Neural crest cell (in vitro differentiated cells): ENCODE measurements around the gene TULP4. TPM values are rescaled to one million over a fixed set of nuclear protein-coding genes. Genes with fewer than 3 reads are reported as not detected.

Source experiments
- DNase-seq: peaks from one replicate; pipeline ENCODE4 v3.0.0; 2021; ENCODE audit warnings: low read depth, mixed read lengths, low spot score
- H3K27ac Mint-ChIP-seq: one replicate; pipeline ENCODE4 v1.8.0; 2021; ENCODE audit warnings: mild to moderate bottlenecking, mixed read lengths; ENCODE audit not compliant: unreplicated experiment
- H3K27me3 Mint-ChIP-seq: 2 replicates; pipeline ENCODE4 v1.8.0; 2021; ENCODE audit warnings: low read depth, mild to moderate bottlenecking, mixed read lengths
- H3K36me3 Mint-ChIP-seq: 2 replicates; pipeline ENCODE4 v1.8.0; 2021; ENCODE audit warnings: low read depth, mild to moderate bottlenecking, mixed read lengths
- H3K4me1 Mint-ChIP-seq: 2 replicates; pipeline ENCODE4 v1.8.0; 2021; ENCODE audit warnings: mixed read lengths
- H3K4me3 Mint-ChIP-seq: one replicate; pipeline ENCODE4 v1.8.0; 2021; ENCODE audit warnings: mild to moderate bottlenecking, mixed read lengths
- H3K9me3 Mint-ChIP-seq: 2 replicates; pipeline ENCODE4 v1.8.0; 2021; ENCODE audit warnings: mixed read lengths
- total RNA-seq: library from RNA; stranded (reverse); gene quantifications from 2 replicates; pipeline ENCODE4 v1.2.1, GENCODE V29; 2021
- TF ChIP-seq, protein P1 (sequence below): fragments of 200-600 bp; sonication (generic); conservative IDR thresholded peaks from 2 replicates; pipeline ENCODE4 v1.5.0; 2021; ENCODE audit warnings: antibody characterized with exemption, mild to moderate bottlenecking

The TULP4 gene
- total RNA-seq, 1 donor from 2014 or later, result 115 TPM

GRCh38 chr6:158492881-158493280 lies 180.6 kb downstream of the TULP4 start:
- DNase-seq, result no peak
- TF ChIP-seq, protein P1, sequence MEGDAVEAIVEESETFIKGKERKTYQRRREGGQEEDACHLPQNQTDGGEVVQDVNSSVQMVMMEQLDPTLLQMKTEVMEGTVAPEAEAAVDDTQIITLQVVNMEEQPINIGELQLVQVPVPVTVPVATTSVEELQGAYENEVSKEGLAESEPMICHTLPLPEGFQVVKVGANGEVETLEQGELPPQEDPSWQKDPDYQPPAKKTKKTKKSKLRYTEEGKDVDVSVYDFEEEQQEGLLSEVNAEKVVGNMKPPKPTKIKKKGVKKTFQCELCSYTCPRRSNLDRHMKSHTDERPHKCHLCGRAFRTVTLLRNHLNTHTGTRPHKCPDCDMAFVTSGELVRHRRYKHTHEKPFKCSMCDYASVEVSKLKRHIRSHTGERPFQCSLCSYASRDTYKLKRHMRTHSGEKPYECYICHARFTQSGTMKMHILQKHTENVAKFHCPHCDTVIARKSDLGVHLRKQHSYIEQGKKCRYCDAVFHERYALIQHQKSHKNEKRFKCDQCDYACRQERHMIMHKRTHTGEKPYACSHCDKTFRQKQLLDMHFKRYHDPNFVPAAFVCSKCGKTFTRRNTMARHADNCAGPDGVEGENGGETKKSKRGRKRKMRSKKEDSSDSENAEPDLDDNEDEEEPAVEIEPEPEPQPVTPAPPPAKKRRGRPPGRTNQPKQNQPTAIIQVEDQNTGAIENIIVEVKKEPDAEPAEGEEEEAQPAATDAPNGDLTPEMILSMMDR, result no peak
- no peaks in the 10 kb centered on the region for H3K9me3 Mint-ChIP-seq
- no peak overlapping the region for H3K27ac Mint-ChIP-seq
- peaks cover 20% of the 10 kb centered on the region for H3K36me3 Mint-ChIP-seq
- no peaks in the 10 kb centered on the region for H3K27me3 Mint-ChIP-seq
- no peak overlapping the region for H3K4me3 Mint-ChIP-seq
- H3K4me1 Mint-ChIP-seq, result no peaks in the 10 kb centered on the region

DNA sequence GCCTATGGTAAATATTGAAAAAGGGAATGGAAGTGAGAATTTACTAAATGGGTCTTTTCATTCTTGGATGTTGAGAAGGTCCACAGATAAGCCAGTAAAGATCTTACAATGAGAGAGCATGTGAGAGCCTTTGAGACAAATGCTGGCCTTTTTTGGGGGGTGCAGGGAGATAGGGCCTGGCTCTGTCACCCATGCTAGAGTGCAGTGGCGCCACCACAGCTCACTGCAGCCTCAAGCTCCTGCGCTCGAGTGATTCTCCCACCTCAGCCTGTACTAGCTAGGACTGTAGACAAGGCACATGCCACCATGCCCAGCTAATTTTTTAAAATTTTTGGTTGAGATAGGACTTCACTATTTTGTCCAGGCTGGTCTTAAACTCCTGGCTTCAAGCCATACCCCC lies 184.4 kb downstream of the TULP4 start:
- Mint-ChIP-seq H3K27me3 (no peaks in the 10 kb centered on the region), H3K36me3 (peaks cover 22% of the 10 kb centered on the region), H3K4me3 (no peak overlapping the region), H3K27ac (no peak overlapping the region), H3K4me1 (no peaks in the 10 kb centered on the region), H3K9me3 (no peaks in the 10 kb centered on the region)
- no peak for DNase-seq
- TF ChIP-seq, protein P1, result no peak

- no peak for DNase-seq
- Mint-ChIP-seq H3K27ac (no peak overlapping the region), H3K36me3 (peaks cover 17% of the 10 kb centered on the region), H3K4me3 (no peak overlapping the region), H3K27me3 (no peaks in the 10 kb centered on the region), H3K9me3 (no peaks in the 10 kb centered on the region), H3K4me1 (no peaks in the 10 kb centered on the region)
- TF ChIP-seq, protein P1, result no peak
Measured at GRCh38 chr6:158497620-158498019, 185.4 kb downstream of the TULP4 start.

DNA sequence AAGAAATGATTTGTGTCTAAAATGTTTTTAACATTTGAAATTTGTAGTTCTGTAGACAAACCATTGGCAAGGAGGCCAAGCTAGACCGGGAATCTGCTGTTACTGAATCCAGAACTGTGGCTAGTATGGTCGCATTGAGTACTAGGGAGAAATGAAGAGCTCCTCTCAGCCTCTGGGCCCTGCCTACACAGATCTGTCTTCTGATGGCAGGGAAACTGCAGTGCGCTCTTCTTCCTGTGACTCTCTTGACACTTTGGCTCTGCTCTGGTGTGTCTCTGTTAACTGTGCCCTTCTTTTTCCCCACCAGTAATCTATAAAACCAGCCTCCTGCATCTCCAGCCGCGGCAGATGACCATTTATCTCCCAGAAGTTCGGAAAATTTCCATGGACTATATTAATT lies 186.1 kb downstream of the TULP4 start:
- Mint-ChIP-seq H3K9me3 (no peaks in the 10 kb centered on the region), H3K27ac (no peak overlapping the region), H3K36me3 (peaks cover 20% of the 10 kb centered on the region), H3K4me1 (no peaks in the 10 kb centered on the region), H3K4me3 (no peak overlapping the region), H3K27me3 (no peaks in the 10 kb centered on the region)
- no peak for DNase-seq
- TF ChIP-seq, protein P1, result no peak

GRCh38 chr6:158499601-158500000 lies 187.3 kb downstream of the TULP4 start:
- Mint-ChIP-seq H3K27ac (no peak overlapping the region), H3K9me3 (no peaks in the 10 kb centered on the region), H3K4me1 (no peaks in the 10 kb centered on the region), H3K36me3 (peaks cover 19% of the 10 kb centered on the region), H3K4me3 (no peak overlapping the region), H3K27me3 (no peaks in the 10 kb centered on the region)
- TF ChIP-seq, protein P1, result no peak
- DNase-seq, result no peak
